ENCODE measurements around the gene CARMIL1.

CARMIL1 gene

DNA sequence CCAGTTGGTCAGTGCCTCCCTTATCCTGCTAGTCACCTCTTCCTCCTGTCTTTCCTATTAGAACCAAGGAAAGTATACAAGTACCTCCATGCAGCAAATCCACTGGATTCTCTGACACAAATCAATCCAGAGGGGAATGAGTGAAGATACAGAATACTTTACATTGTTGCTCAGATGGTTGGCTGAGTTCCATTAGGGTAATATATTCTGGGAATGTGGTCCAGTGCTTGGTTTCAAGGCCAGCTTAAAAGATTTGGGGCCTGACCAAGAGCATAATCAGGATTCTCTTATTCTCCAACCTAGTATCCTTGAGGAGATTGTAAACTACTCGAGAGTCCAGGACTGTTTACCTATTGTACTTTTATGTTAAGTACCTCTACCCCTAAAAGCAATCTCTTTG is 23.0 kb downstream of the CARMIL1 start:
- H3K9ac ChIP-seq: no peak overlapping the region
- H3K4me2 ChIP-seq (ENCODE audit: low read length): no peak overlapping the region
- no peak overlapping the region for H3K4me3 ChIP-seq (ENCODE audit: low read depth, low read length)
- H2AFZ ChIP-seq: no peak overlapping the region
- H3K36me3 ChIP-seq (ENCODE audit: control insufficient read depth, insufficient read depth, low read length): no peaks in the 10 kb centered on the region
- no peaks in the 10 kb centered on the region for H3K9me3 ChIP-seq (ENCODE audit: control insufficient read depth, low read length)
- peaks cover 12% of the 10 kb centered on the region for H3K79me2 ChIP-seq
- no peak overlapping the region for H3K27ac ChIP-seq
- H3K27me3 ChIP-seq (ENCODE audit: control insufficient read depth, insufficient read depth, low read length): no peaks in the 10 kb centered on the region
- TF ChIP-seq, protein P1, sequence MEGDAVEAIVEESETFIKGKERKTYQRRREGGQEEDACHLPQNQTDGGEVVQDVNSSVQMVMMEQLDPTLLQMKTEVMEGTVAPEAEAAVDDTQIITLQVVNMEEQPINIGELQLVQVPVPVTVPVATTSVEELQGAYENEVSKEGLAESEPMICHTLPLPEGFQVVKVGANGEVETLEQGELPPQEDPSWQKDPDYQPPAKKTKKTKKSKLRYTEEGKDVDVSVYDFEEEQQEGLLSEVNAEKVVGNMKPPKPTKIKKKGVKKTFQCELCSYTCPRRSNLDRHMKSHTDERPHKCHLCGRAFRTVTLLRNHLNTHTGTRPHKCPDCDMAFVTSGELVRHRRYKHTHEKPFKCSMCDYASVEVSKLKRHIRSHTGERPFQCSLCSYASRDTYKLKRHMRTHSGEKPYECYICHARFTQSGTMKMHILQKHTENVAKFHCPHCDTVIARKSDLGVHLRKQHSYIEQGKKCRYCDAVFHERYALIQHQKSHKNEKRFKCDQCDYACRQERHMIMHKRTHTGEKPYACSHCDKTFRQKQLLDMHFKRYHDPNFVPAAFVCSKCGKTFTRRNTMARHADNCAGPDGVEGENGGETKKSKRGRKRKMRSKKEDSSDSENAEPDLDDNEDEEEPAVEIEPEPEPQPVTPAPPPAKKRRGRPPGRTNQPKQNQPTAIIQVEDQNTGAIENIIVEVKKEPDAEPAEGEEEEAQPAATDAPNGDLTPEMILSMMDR (IDR thresholded peaks at IDR 0.05): no peak
- H3K4me1 ChIP-seq: no peaks in the 10 kb centered on the region

DNA sequence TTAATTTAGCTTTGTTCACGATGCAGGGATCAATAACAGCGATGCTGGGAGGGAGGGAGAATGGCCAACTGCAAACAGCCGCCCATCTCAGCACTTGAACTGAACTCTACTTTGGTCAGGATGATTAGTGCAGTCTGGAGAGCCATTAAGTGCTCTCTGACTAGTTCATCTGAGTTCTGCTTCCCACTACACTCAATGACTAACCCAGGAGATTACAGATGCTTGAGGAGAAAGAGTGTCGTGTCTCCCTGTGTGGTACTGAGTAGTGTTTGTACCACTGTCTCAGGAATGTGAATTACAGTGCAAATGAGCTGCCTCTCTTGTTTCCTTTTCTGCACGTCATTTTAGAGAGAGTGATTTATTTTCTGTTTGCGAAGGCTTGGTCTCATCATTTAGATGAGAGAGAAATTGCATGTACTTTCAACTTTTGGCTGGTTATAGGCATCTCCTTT is 23.5 kb downstream of the CARMIL1 start:
- no peak overlapping the region for H3K9ac ChIP-seq
- no peaks in the 10 kb centered on the region for H3K4me1 ChIP-seq
- H3K4me2 ChIP-seq (ENCODE audit: low read length): no peak overlapping the region
- H3K79me2 ChIP-seq: peaks cover 12% of the 10 kb centered on the region
- TF ChIP-seq, protein P1 (IDR thresholded peaks at IDR 0.05): no peak
- H3K27me3 ChIP-seq (ENCODE audit: control insufficient read depth, insufficient read depth, low read length): no peaks in the 10 kb centered on the region
- H3K27ac ChIP-seq: no peak overlapping the region
- no peak overlapping the region for H3K4me3 ChIP-seq (ENCODE audit: low read depth, low read length)
- H3K9me3 ChIP-seq (ENCODE audit: control insufficient read depth, low read length): no peaks in the 10 kb centered on the region
- no peaks in the 10 kb centered on the region for H3K36me3 ChIP-seq (ENCODE audit: control insufficient read depth, insufficient read depth, low read length)
- H2AFZ ChIP-seq: no peak overlapping the region

DNA sequence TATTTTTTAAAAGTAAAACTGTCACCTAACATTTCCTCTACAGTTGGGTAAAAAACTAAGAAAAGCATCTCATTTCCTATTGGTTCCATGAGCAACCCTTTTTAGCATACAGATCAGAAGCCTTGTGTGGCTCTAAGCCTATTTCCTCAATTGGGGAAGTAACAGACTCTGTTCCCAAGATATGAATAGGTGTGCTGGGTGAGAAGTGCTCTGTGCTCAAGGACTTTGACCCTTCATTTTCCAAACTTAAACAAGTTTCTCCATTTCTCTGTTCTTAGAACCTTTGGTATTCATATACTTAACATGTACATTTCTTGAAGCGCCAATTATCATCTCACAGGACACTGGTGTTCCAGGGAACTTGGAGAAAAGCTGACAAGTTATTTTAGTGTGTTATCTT is 24.1 kb downstream of the CARMIL1 start:
- H3K79me2 ChIP-seq: peaks cover 12% of the 10 kb centered on the region
- no peak overlapping the region for H3K9ac ChIP-seq
- H3K4me3 ChIP-seq (ENCODE audit: low read depth, low read length): no peak overlapping the region
- H3K36me3 ChIP-seq (ENCODE audit: control insufficient read depth, insufficient read depth, low read length): no peaks in the 10 kb centered on the region
- no peak overlapping the region for H2AFZ ChIP-seq
- H3K27ac ChIP-seq: no peak overlapping the region
- H3K9me3 ChIP-seq (ENCODE audit: control insufficient read depth, low read length): no peaks in the 10 kb centered on the region
- H3K4me2 ChIP-seq (ENCODE audit: low read length): no peak overlapping the region
- TF ChIP-seq, protein P1 (IDR thresholded peaks at IDR 0.05): no peak
- no peaks in the 10 kb centered on the region for H3K27me3 ChIP-seq (ENCODE audit: control insufficient read depth, insufficient read depth, low read length)
- H3K4me1 ChIP-seq: no peaks in the 10 kb centered on the region

DNA sequence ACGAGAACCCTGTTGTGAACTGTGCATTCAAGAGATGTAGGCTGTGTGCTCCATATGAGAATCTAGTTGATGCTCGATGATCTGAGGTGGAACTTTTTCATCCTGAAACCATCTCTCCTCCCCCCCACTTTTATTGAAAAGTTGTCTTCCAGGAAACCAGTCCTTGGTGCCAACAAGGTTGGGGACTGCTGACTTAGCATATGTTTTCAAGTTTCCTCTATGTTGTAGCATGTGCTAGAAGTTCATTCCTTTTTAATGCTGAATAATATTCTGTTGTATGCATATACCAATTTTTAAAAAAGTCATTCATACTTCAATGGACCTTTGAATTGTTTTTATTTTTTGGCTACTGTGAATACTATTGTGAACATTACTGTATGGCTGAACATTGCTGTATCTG is 27.2 kb downstream of the CARMIL1 start:
- H3K36me3 ChIP-seq (ENCODE audit: control insufficient read depth, insufficient read depth, low read length): no peaks in the 10 kb centered on the region
- H3K4me1 ChIP-seq: no peaks in the 10 kb centered on the region
- no peak overlapping the region for H3K4me3 ChIP-seq (ENCODE audit: low read depth, low read length)
- H3K27ac ChIP-seq: no peak overlapping the region
- H3K4me2 ChIP-seq (ENCODE audit: low read length): no peak overlapping the region
- no peaks in the 10 kb centered on the region for H3K27me3 ChIP-seq (ENCODE audit: control insufficient read depth, insufficient read depth, low read length)
- H3K9ac ChIP-seq: no peak overlapping the region
- H2AFZ ChIP-seq: no peak overlapping the region
- no peaks in the 10 kb centered on the region for H3K9me3 ChIP-seq (ENCODE audit: control insufficient read depth, low read length)
- TF ChIP-seq, protein P1 (IDR thresholded peaks at IDR 0.05): no peak
- H3K79me2 ChIP-seq: peaks cover 9% of the 10 kb centered on the region

DNA sequence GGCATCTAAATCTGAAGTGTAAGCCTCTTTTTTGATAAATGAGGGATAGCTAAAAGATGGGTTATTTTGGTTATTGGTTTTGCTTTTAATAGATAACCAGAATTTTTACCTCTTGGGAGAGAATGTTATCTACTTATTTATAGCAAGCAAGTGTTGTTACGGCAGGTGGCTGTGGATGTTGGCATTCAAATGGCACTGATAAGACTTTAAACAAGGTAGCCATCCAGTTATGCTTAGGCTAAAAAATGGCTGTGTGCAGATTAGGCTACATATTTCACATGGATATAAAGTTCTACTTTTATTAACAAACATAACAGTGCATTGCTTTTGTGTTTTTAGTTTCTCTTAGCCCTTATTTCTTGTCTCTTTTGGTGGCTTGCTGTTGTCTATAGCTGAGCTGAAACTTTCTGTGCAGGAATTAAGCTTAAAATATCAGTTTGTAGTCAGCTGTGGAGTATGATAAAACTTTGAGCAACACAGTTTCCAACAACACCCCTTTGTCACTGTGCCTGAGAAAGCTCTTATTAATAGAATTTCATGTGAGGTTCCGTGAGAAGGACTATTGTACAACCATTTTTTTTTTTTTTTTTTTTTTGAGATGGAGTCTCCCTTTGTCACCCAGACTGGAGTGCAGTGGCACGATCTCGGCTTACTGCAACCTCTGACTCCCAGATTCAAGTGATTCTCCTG is 28.8 kb downstream of the CARMIL1 start:
- H3K36me3 ChIP-seq (ENCODE audit: control insufficient read depth, insufficient read depth, low read length): no peaks in the 10 kb centered on the region
- no peak overlapping the region for H3K4me2 ChIP-seq (ENCODE audit: low read length)
- H3K9ac ChIP-seq: no peak overlapping the region
- H3K27me3 ChIP-seq (ENCODE audit: control insufficient read depth, insufficient read depth, low read length): no peaks in the 10 kb centered on the region
- H2AFZ ChIP-seq: no peak overlapping the region
- no peaks in the 10 kb centered on the region for H3K4me1 ChIP-seq
- no peak overlapping the region for H3K27ac ChIP-seq
- no peaks in the 10 kb centered on the region for H3K9me3 ChIP-seq (ENCODE audit: control insufficient read depth, low read length)
- peaks cover 9% of the 10 kb centered on the region for H3K79me2 ChIP-seq
- TF ChIP-seq, protein P1 (IDR thresholded peaks at IDR 0.05): no peak
- H3K4me3 ChIP-seq (ENCODE audit: low read depth, low read length): no peak overlapping the region
